PFSK-1 (cell line): ENCODE measurements around the gene NEIL1.

Experiments
- FOXP2 ChIP-seq: optimal IDR thresholded peaks from 2 replicates; pipeline ENCODE3; 2011; ENCODE audit warnings: borderline replicate concordance, control low read depth, inconsistent platforms; ENCODE audit not compliant: insufficient read depth; ENCODE audit errors: extremely low read length, extremely low read depth
- POLR2AphosphoS5 ChIP-seq: IDR thresholded peaks from 2 replicates; pipeline ENCODE4 v1.6.1; 2012; ENCODE audit warnings: low read depth, mild to moderate bottlenecking, control low read depth, low read length, moderate library complexity
- REST ChIP-seq, 2 experiments: IDR thresholded peaks; 2 replicates each; pipeline versions ENCODE4 v1.6.1 to v1.8.0; 2011 to 2012; ENCODE audit warnings: low read depth in 2 of 2, low read length in 2 of 2, control low read depth in 1 of 2, inconsistent platforms in 1 of 2, mild to moderate bottlenecking in 1 of 2, moderate library complexity in 1 of 2; ENCODE audit not compliant: insufficient read depth in 1 of 2
- SIN3A ChIP-seq: IDR thresholded peaks from 2 replicates; pipeline ENCODE4 v1.6.1; 2012; ENCODE audit warnings: mild to moderate bottlenecking, low read length, moderate library complexity, borderline replicate concordance; ENCODE audit not compliant: insufficient read depth
- TAF1 ChIP-seq: IDR thresholded peaks from 2 replicates; pipeline ENCODE4 v1.6.1; 2012; ENCODE audit warnings: low read length, control low read depth, borderline replicate concordance; ENCODE audit not compliant: insufficient read depth

Gene NEIL1

DNA sequence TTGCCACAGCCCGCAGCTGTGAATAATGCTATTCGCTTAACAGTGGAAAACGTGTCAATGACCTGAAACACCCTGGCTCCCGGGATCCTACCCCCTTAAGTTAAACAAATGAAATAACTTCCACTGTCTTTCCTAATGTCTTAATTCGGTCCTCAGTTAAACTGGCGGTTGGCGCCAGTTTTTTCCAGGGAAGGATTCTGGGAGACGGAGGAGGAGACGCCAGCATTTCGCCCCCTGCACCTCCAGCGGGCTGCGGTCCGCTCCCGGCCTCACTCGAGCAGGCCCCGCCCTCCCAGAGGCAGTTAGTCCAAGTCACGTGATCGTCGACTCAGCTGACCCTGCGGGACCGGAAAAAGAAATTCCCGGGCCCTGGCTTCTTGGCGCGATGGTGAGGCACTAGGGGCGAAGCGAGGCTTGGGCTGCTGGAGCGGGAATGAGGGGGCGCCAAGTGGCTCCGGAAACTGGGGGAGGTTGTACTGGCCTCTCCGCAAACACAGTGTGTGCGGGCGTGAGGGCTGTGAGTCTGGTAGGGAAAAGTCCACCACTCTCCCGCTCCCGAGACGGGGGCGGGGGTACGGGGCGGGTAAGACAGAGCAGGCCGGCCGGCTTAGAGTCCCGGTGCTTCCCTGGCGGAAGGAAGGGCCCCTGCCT is 11.0 kb upstream of the NEIL1 start, which contains the start of gene COMMD4:
TSS of gene COMMD4 (plus strand) at position 359 of the 651 bp plus-strand sequence. CDS start at position 386, 27 bp downstream.
- TF ChIP-seq REST (IDR thresholded peaks at IDR 0.05; ENCODE audit: insufficient read depth in 1 of 2, low read depth in 2 of 2, low read length in 2 of 2), result no peak
- peak; percentile 85; the same call in 1 of the 2 replicates for TF ChIP-seq POLR2AphosphoS5
- TF ChIP-seq FOXP2, result no peak
- TF ChIP-seq TAF1, result peak; percentile 55; the same call in 1 of the 2 replicates
- peak; percentile 98 for TF ChIP-seq SIN3A

DNA sequence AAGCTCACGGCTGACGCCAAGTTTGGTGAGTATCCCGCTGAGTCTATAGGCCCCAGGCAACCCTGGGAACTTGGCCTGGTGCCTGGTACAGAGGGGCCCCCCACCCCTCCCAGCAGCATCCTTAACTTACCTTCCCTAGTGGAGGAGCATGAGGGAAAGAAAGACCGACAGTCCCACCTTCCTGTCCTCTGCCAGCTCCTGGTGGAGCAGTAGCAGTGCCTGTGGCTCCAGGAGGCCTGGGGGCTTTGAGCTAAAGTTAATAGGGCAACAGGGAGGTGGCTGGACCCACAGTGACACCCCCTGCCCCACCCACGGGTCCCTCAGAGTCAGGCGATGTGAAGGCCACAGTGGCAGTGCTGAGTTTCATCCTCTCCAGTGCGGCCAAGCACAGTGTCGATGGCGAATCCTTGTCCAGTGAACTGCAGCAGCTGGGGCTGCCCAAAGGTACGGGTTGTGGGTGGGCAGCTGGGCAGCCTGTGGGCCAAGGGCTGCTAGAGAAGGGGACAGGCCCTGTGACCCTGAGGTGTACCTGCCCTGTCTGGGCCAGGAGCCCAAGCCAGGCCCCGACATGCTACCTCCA is 8.1 kb upstream of the NEIL1 start:
- TF ChIP-seq FOXP2 (no peak), TAF1 (no peak), SIN3A (no peak), POLR2AphosphoS5 (no peak), REST (IDR thresholded peaks at IDR 0.05; ENCODE audit: insufficient read depth in 1 of 2, low read depth in 2 of 2, low read length in 2 of 2) (no peak)

DNA sequence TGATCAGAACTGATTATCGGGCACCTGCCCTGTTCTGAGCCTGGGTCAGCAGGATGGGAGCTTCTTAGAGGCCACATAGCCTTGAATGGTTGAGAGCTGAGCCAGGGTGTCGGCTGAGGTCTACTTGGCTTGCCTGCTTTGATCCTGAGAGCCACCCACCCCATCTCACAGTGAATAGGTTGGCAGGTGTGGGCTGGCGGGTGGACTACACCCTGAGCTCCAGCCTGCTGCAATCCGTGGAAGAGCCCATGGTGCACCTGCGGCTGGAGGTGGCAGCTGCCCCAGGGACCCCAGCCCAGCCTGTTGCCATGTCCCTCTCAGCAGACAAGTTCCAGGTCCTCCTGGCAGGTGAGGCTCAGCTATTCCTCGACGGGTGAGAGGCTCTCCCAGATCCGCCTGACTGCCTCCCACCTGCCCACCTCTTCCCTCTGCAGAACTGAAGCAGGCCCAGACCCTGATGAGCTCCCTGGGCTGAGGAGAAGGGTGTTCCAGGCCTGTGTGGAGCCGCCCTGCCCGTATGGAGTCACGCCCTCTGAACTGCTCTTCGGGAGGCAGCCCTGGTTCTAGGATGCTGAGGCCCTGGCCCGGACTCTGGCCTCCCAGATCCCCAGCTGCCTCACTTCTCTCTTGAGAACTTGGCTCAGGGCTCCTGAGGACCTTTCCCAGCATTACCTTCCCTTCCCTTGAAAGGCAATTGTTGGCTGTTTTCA is 7.2 kb upstream of the NEIL1 start:
- no peak for TF ChIP-seq SIN3A
- no peak for TF ChIP-seq REST (IDR thresholded peaks at IDR 0.05; ENCODE audit: insufficient read depth in 1 of 2, low read depth in 2 of 2, low read length in 2 of 2)
- TF ChIP-seq TAF1, result no peak
- TF ChIP-seq POLR2AphosphoS5, result no peak
- no peak for TF ChIP-seq FOXP2

GRCh38 chr15:75342221-75342620 is 4.6 kb upstream of the NEIL1 start:
- TF ChIP-seq FOXP2 (no peak), POLR2AphosphoS5 (no peak), TAF1 (no peak), REST (IDR thresholded peaks at IDR 0.05; ENCODE audit: insufficient read depth in 1 of 2, low read depth in 2 of 2, low read length in 2 of 2) (no peak), SIN3A (no peak)
